Osteocyte (in vitro differentiated cells): ENCODE data around the gene KDM4C. TPM values are rescaled to one million over a fixed set of nuclear protein-coding genes. Genes with fewer than 3 reads are reported as not detected.

Source experiments
- DNase-seq: peaks from one replicate; pipeline ENCODE4 v3.0.0; 2021; ENCODE audit warnings: mixed read lengths; ENCODE audit not compliant: unreplicated experiment; ENCODE audit errors: extremely low spot score
- H3K27ac Mint-ChIP-seq: one replicate; pipeline ENCODE4 v1.8.0; 2021; ENCODE audit warnings: mild to moderate bottlenecking, mixed read lengths; ENCODE audit not compliant: unreplicated experiment
- H3K27me3 Mint-ChIP-seq: one replicate; pipeline ENCODE4 v1.8.0; 2021; ENCODE audit warnings: mixed read lengths; ENCODE audit not compliant: unreplicated experiment
- H3K36me3 Mint-ChIP-seq: one replicate; pipeline ENCODE4 v1.8.0; 2021; ENCODE audit warnings: mixed read lengths; ENCODE audit not compliant: unreplicated experiment
- H3K4me1 Mint-ChIP-seq: one replicate; pipeline ENCODE4 v1.8.0; 2021; ENCODE audit warnings: mixed read lengths; ENCODE audit not compliant: unreplicated experiment
- H3K4me3 Mint-ChIP-seq: one replicate; pipeline ENCODE4 v1.8.0; 2021; ENCODE audit warnings: mild to moderate bottlenecking, moderate library complexity, mixed read lengths; ENCODE audit not compliant: unreplicated experiment
- H3K9me3 Mint-ChIP-seq: one replicate; pipeline ENCODE4 v1.8.0; 2021; ENCODE audit warnings: mixed read lengths; ENCODE audit not compliant: unreplicated experiment
- CTCF ChIP-seq: fragments of 200-600 bp; sonication (generic); IDR thresholded peaks from 2 replicates; pipeline ENCODE4 v1.5.0; 2021; ENCODE audit warnings: antibody characterized with exemption, mild to moderate bottlenecking, moderate library complexity
- total RNA-seq: library from RNA; stranded (reverse); gene quantifications from 2 replicates; pipeline ENCODE4 v1.2.1, GENCODE V29; 2021

The KDM4C gene
- total RNA-seq, 1 donor from 2014 or later = 25.3 TPM

- H3K9me3 Mint-ChIP-seq = no peaks in the 10 kb centered on the region
- H3K4me3 Mint-ChIP-seq = no peak overlapping the region
- TF ChIP-seq CTCF = no peak
- no peak for DNase-seq
- peaks cover 17% of the 10 kb centered on the region for H3K4me1 Mint-ChIP-seq
- H3K36me3 Mint-ChIP-seq = peaks cover 19% of the 10 kb centered on the region
- no peak overlapping the region for H3K27ac Mint-ChIP-seq
- H3K27me3 Mint-ChIP-seq = no peaks in the 10 kb centered on the region
Measured at GRCh38 chr9:7174301-7174700, 416.5 kb downstream of the KDM4C start.

GRCh38 chr9:7174884-7175283 is 417.1 kb downstream of the KDM4C start:
- Mint-ChIP-seq H3K9me3 (no peaks in the 10 kb centered on the region), H3K36me3 (peaks cover 15% of the 10 kb centered on the region), H3K4me3 (no peak overlapping the region), H3K27me3 (no peaks in the 10 kb centered on the region), H3K27ac (no peak overlapping the region), H3K4me1 (peaks cover 12% of the 10 kb centered on the region)
- no peak for TF ChIP-seq CTCF
- DNase-seq = no peak

GRCh38 chr9:7176561-7176960 is 418.8 kb downstream of the KDM4C start:
- Mint-ChIP-seq H3K36me3 (peaks cover 12% of the 10 kb centered on the region), H3K4me3 (no peak overlapping the region), H3K27ac (no peak overlapping the region), H3K27me3 (no peaks in the 10 kb centered on the region), H3K4me1 (no peaks in the 10 kb centered on the region), H3K9me3 (no peaks in the 10 kb centered on the region)
- no peak for DNase-seq
- no peak for TF ChIP-seq CTCF

GRCh38 chr9:7177383-7177782 is 419.6 kb downstream of the KDM4C start:
- no peak for TF ChIP-seq CTCF
- Mint-ChIP-seq H3K27ac (no peak overlapping the region), H3K9me3 (no peaks in the 10 kb centered on the region), H3K27me3 (no peaks in the 10 kb centered on the region), H3K4me3 (no peak overlapping the region), H3K4me1 (no peaks in the 10 kb centered on the region), H3K36me3 (peaks cover 12% of the 10 kb centered on the region)
- DNase-seq = no peak

- no peak overlapping the region for H3K4me3 Mint-ChIP-seq
- H3K27ac Mint-ChIP-seq = no peak overlapping the region
- peaks cover 12% of the 10 kb centered on the region for H3K36me3 Mint-ChIP-seq
- H3K4me1 Mint-ChIP-seq = no peaks in the 10 kb centered on the region
- no peak for DNase-seq
- TF ChIP-seq CTCF = no peak
- H3K27me3 Mint-ChIP-seq = no peaks in the 10 kb centered on the region
- H3K9me3 Mint-ChIP-seq = no peaks in the 10 kb centered on the region
Measured at GRCh38 chr9:7178729-7179128, 421.0 kb downstream of the KDM4C start.
